ENCODE data around the gene PTPN18.

The PTPN18 gene

DNA sequence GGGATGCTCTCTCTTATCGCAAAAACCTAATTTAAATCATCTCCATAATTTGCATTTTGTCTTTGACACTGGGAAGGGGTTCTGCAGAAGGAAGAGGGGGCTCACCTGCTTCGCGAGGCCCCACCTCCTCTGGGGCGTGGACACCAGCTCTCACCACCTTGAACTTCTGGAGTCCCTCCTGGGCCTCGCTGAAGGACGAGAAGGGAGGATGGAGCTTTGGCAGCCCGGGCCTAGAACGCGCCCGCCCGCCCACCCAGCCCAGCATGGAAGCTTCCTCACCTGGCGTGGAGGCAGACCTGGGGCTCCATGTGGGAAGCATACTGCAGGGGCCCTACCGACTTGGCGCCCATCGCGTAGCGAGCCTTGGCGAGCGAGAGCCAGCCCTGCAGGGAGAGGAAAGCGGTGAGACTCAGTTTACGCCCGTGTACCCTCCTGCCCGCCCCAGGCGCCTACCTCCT is 14.3 kb upstream of the PTPN18 start:
- DNase-seq: peak; percentile 47

DNA sequence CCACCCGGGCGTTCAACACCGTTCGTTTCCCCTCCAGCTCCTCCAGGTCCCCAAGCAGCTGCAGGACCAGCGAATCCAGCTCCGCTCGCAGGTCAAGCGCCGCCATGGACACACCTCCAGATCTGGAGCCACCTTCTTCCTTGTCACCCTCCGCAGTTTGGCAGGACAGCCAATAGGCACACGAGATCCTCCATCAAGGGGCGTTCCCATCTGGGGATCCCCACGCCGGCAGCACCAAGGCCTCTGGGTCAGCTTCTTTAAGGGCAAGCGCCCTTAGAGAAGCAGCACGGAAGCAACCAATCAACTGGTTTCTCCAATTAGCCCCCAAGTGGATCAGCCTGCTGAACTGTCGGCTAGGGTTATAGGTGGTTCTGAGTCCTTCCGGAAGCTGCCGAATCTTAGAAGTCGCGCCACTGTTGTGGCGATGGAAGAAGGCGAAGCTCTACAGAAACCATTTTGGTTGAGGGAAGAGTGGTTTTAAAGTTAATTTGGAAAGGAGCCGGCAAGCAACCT is 13.8 kb upstream of the PTPN18 start:
- peak; percentile 91 for DNase-seq

DNA sequence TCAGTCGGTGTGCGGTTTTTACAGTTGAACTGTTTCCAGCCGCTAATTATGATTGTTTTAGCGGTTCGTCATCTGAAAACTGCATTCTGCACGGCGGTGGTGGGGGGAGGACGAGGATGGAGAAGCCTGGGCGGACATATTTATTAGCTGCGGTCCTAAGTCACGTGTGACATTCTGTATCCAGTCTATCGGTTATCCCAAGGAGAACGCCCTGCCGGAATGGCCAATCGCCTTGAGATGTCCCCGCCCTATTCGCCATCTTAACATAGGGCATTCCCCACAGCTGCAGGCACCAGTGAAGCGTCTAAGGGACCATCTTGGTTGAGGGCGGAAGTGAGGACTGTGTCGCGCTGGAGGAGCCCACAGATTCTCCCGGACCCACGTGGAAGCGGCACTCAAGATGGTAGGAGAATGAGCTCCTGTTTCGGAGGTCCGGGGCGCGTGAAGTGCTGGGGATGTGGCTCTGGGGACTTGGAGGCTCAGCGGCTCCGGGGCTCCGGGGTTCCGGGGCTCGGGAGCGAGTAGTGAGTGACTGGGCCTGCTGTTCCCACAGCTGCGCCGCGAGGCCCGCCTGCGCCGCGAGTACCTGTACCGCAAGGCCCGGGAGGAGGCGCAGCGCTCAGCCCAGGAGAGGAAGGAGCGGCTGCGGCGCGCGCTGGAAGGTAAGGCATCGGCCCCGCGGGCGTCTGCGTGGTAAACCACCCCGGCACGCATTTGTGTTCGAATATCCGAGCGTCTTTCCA is 13.2 kb upstream of the PTPN18 start, which contains the start of gene IMP4:
IMP4 (plus strand) TSS at position 365 of the 743 bp plus-strand sequence; CDS start at position 401, 36 bp downstream.
- DNase-seq: peak; percentile 98

DNA sequence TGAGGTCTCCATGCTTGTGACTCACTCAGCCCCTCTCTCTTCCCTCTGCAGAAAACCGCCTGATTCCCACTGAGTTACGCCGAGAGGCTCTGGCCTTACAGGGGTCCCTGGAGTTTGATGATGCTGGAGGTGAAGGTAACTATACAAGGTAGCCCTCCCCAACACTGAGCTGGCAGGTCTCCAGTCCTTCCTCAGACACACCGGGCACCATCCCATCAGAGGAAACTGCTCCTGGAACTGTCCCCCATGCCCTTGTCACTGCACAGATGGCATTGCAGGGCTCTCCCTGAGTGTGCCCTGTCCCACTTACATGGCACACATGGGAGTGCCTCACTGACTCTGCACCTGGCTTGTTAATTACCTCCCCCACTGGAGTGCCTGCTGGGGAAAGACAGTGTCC is 11.3 kb upstream of the PTPN18 start:
- DNase-seq: no peak

DNA sequence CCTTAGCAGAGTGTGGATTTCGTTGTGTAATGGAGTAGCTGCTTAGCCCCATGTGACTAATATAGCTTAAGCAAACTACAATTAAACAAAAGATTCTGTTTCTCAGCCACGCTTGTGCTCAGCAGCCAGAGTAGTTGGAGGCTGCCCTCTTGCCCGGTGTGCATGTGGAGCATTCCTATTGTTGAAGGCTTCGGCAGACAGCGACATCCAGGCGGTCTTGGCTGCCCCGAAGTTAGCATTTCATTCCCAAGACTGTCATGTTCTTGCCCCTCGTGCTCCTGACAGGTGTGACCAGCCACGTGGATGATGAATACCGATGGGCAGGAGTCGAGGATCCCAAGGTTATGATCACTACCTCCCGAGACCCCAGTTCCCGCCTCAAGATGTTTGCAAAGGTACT is 10.8 kb upstream of the PTPN18 start:
- no peak for DNase-seq

DNA sequence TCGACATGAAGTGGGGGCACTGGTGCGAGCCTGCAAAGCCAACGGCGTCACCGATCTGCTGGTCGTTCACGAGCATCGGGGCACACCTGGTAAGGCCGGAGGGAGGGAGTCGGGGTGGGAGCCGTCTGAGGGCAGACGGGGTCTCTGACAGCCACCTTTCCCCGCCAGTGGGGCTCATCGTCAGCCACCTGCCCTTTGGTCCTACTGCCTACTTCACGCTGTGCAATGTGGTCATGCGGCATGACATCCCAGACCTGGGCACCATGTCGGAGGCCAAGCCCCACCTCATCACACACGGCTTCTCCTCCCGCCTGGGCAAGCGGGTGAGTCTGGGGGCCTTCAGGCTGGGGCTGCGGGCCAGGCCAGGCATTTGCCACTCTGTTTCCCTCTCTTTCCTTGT is 10.2 kb upstream of the PTPN18 start:
- DNase-seq: no peak

DNA sequence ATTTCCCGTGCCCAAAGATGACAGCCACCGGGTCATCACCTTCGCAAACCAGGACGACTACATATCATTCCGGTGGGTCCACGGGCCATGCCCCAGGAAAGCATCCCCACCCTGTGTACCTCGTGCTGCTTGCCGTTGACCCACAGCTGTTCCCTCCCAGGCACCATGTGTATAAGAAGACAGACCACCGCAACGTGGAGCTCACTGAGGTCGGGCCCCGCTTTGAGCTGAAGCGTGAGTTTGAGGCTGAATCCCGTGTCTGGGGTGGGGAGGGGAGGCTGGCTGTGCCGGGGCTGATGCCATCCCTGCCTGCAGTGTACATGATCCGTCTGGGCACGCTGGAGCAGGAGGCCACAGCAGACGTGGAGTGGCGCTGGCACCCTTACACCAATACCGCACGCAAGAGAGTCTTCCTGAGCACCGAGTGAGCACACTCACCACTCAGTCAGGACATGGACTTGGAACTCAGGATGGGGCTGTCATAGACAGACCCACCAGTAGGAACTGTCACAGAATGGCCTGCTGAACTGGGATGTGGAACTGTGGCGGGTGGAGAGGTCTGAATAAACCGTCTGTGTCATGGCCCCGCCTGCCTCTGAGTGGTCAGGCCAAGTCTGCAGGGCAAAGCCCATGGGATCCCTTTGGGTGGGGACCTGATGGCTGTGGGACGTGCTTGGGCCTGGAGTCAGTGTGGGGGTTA is 9.7 kb upstream of the PTPN18 start:
- no peak for DNase-seq

DNA sequence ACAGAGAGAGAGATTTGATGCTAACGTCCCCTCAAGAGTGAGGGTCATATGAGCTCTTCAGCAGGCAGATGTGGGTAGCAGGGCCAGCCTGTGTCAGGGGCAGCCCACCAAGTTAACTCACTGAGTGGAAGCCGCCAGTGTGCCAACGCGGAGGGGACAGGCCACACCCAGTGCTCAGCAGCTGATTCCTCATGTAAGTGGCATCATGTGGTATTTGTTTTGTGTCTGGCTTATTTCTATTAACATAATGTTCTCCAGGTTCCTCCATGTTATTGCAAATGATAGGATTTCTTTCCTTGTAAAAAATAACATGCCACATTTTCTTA is 9.2 kb upstream of the PTPN18 start:
- DNase-seq: no peak

DNA sequence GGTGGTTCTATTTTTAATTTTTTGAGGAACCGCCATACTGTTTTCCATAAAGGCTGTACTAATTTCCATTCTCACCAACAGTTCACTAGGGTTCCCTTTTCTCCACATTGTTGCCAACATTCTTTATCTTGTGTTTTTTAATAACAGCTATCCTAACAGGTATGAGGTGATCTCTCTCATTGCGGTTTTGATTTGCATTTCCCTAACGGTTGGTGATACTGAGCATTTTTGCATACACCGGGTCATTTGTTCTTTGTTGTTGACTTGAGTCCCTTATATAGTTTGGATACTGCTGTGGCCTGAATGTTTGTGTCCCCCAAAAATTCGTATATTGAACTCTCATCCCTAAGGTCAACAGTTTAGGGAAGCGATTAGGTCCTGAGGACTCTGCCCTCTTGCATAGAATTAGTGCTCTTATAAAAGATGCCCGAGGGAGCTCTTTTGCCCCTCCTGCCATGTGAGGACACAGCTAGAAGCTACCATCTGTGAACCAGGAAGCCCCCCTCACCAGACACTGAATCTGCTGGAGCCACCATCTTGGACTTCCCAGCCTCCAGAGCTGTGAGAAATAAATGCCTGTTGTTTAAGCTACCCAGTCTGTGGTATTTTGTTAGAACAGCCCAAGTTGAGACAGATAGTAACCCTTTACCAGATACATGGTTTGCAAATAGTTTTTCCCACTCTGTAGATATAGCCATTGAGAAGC is 8.5 kb upstream of the PTPN18 start:
- DNase-seq: no peak

DNA sequence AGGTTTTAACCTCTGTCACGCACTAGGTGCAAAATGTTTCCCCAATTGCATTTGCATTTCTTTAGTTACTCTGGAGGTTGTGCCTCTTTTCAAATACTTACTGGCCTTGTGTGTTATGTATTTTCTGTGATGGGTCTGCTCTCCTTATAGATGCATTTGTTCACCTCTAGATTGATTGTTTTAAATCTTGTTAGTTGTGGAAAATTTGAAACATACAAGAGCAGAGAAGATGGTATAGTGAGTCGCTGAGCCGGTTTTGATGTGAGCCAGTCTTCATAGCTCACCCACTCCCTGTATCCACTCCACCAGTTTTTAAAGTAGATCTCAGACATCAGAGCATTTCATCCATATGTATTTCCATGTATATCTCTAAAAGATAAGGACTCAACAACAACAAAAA is 6.7 kb upstream of the PTPN18 start:
- DNase-seq: no peak

DNA sequence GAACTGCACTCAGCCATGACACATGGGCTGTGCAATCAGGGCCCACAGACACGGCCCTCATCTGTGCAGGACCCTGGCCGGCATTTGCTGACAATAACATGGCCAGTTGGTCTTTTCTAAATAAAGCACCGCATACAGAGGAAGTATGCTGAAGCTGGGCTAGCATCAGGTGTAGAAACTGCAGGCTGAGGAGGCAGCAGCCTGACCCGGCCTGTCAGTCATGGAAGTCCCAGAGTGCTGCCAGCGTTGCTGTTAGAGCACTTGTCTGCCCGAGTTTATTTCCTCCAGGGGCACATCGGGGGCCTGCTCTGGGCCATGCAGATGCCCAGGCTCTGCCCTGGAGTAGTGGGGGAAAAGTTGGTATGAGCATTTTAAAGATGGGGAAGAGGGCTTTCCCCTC is 4.1 kb upstream of the PTPN18 start:
- no peak for DNase-seq

DNA sequence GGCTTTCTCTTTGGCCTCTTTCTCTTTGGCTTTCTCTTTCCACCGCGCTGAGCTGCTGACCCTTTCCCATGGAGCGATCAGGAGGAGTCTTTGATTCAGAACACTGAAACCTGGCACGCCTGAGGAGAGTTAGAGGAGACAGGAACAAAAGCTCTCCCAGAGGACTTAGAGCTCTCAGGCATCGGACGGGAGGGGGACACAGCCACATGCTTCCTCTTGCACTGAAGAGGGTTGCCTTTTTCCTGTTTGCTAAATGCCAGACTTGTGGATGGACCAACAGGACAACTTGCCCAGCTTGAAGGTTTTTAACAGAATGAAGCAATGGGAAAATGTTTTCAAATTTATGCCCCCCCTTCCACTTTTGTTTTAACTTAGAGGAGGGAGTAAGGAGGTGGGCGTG is 3.6 kb upstream of the PTPN18 start:
- DNase-seq: no peak

DNA sequence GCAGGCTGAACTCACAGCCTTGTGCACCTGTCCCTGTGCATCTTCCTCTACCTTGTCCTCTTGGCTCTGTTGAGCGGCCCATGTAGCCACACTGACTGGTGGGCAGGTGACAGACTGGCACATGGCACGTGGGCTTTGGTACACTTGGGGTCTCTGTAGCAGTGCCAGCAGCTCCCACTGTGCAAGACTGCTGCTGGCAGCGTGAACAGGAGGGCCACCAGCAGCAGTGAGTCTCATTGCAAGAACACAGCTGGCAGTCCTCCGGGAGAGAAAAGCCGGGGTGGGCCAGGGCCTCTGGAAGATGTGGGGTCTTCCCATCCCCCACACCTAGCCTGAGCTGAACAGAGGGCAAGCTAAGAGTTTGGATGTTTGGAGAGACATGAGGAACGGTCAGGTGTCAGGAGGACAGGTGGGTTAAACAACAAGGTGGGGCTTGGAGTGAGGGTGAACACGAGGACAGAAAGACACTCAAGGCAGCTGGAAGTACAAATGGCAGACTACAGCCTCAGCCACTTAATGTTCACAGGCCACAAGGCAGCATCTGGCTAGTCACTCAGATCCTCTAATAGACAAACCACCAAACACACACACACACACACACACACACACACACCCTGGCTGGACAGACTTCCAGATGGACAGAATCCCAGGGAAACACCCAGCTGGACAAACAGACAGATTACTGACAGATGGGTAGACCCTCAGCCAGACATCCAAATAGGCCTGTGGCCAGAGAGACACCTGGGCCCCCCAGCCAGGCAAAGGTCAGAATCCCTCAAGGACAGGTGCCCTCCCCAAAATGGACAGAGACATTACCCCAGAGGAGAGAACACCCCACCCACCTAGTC is 2.3 kb upstream of the PTPN18 start:
- DNase-seq: no peak

DNA sequence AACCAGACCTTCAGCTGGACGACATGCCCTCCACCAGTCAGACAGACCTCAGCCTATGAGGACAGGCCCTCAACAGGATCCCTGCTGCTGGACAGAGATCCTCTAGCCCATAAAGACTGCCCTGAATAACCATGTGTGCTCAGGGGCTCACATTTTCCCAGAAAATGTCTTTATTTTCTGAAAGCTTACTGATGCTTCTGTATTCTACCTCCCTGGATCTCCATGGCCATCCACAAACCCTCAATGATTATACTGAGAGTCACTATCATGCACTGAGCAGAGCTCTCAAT is 1.8 kb upstream of the PTPN18 start:
- no peak for DNase-seq

DNA sequence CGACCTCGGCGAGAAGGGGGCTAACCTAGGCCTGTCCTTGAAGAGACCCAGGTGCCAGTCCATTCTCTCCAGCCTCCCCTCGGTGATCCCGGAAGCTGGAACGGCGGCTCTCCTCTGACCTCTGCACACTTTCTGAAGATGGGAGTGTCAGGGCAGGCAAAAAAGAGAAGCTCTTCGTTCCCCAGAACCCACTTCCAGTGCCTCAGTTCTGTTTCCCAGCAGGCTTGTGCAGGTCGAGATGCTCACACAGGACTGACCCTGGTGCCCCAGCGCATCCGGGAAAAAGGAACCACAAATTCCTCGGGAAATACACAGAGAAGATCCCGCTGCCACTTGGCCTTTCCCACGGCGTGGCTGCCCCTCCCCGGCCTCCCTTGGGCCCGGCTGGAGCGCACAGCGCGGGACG is 681 bp upstream of the PTPN18 start:
- no peak for DNase-seq

DNA sequence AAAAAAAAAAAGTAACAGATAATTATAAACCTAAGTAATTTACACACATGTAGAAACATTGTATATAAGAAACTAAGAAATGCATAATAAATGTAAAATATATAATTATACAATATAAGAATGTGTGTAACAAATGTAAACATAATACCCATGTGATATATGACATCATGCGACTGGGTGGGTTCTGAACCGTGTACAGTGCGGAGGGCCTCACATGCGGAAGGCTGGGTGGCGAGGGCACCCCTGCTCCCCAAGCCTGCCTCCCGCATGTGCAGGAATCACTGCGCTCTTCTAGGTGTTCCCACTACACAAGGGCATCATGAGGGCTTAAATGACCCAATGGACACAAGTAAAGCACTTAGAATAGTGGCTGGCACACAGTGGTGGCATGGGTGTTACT is 2.0 kb downstream of the PTPN18 start:
- no peak for DNase-seq

DNA sequence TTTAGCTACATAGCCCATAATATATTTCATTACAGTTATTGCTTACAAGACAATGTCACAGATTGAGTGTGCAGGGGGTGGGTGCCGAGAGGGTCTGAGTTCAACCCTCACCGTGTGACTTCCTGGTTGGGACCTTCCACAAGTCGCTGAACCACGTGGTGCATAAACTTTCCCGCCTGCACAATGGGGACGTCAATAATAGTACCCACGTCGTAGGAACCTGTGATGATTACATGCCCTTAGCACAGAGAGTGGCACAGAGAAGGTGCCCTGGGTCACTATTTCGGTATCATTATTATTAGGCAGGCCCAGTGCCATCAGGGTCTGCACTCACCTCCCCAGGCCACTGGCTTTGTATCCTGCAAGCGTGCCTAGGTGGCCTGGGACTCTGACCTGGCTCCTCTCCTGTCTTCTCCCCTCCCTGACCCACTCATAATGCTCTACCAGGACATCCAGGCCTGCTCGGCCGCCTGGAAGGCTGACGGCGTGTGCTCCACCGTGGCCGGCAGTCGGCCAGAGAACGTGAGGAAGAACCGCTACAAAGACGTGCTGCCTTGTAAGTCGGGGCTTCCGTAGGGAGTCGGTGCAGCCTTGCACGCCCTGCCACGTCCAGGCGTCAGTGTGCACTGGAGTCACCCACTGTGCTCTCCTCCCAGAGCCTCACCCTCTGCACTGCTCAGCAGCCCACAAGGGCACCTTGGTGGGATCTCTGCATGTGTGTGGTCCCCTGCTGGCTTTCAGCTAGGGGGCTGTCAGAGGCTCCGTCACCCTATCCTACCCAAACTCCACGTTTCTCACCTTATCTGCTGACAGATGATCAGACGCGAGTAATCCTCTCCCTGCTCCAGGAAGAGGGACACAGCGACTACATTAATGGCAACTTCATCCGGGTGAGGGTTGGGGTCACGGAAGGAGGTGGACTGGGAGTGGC is 2.8 kb downstream of the PTPN18 start:
- no peak for DNase-seq

DNA sequence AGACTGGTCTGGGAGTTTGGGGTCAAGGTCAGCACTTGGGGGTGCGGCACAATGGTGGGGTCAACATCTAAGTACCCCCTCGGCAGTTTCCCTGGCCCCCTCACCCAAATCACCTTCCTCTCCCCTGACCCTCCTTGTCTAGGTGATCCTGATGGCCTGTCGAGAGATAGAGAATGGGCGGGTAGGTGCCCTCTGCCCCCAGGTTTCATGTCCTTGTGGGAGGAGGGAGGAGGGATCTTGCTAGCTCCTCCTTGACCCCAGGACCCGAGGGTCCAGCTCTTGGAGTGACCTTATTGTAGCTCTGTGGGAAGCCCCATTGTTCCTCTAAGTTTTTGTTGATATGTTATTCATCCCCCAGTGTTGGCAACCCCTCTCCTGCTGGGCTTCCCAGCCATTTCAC is 3.6 kb downstream of the PTPN18 start:
- DNase-seq: no peak

DNA sequence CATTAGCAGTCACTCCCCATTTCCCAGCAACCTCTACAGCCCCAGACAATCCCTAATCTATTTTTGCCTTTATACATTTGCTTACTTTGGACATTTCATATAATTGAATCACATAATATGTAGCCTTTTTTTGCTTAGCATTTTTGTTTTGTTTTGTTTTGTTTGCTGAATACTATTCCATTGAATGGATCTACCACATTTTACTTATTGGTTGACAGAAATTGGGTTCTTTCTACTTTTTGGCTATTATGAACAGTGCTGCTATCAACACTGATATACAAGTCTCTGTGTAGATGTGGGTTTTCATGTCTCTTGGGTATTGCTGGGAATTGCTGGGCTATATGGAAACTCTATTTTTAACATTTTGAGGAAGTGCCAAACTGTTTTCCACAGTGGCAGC is 7.6 kb downstream of the PTPN18 start:
- no peak for DNase-seq

DNA sequence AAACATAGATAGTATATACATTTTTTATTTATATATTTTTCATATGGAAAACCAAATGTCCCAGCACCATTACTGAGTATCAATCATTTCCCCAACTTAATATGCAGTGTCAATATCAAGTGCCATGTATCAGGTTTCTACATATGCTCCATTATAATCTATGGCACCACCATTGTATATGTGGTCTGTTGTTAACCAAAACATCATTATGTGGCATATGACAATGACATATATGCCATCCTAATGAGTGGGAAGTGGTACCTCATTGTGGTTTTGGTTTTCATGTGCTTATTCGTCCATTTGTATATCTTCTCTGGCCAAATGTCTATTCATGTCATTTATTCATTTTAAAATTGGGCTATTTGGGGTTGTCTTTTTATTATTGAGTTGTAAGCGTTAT is 9.2 kb downstream of the PTPN18 start:
- DNase-seq: no peak

DNA sequence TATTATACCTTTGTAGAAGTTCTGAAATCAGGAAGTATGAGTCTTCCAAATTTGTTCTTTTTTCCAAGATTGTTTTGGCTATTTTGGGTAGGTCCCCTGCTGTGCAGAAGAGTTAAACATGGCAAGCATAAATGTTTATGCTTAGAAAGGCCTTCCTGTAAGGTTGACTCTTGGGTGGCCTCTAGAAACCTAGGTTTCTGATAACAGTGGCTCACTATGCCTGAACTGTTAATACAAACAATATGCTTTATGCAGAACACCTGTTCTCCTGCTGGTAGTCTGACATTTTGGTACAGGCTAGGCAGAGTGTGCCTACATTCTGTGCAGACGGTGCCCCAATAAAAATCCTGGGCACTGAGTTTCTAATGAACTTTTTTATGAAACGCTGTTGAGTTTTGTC is 10.1 kb downstream of the PTPN18 start:
- no peak for DNase-seq

DNA sequence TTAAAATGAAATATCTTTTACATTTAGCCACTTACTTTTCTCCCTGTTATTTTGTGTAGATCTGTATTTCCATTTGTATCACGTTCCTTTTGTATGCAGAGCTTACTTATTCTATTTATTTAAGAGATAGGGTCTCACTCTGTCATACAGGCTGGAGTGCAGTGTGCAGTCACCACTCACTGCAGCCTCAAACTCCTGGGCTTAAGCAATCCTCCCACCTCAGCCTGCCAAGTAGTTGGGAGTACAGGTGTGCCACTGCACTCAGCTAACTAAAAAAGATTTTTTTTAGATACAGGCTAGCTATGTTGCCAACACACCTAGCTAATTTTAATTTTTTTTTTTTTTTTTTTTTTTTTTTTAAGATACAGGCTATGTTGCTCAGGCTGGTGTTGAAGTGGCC is 10.9 kb downstream of the PTPN18 start:
- no peak for DNase-seq

Data from NCI-H1105 treated with DMSO at 0.1 percent for 48 hours (cell line).